Stimulated activated CD4-positive, alpha-beta T cell treated with anti-CD3 and anti-CD28 coated beads, TNF-alpha, amount 100 ng/mL, for 4 hours (primary cell): ENCODE results near the gene UBE3C.

ENCODE experiments used
- DNase-seq, 3 experiments: peaks; one replicate each; pipeline ENCODE4 v3.0.0-alpha.2; 2020; ENCODE audit warnings: low read depth in 3 of 3

Gene UBE3C

DNA sequence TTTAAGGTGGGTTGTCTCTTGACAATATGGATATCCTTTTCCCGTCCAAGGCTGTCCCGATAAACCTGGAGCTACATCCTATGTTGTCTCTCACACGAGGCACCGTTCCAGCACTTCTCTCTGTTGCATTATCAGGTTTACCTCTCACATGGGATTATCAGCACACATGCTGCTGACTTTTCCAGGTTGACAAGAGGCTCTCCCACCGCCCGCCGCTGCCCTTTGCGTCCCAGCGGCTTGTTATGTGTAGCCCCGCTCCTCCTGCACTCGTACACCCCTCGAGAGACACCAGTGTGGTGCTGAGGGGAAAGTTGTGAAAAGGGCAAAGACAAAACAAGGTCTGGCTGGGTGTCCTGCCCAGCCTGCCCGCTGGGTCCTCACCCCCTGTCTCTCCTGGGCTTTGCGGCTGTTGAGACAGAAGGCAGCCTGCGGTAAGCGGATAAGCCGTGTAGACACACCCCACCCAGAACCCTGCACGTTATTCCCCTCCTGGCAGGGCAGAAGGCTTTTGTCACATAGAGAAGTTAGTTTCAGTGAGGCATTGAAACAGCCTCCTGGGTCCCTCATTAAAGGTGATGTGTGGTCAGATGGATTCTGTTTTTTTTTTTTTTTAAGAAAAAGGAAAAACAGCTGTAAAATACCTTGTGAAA is 38.7 kb downstream of the UBE3C start:
- DNase-seq, result no peak

GRCh38 chr7:157177983-157178381 is 39.3 kb downstream of the UBE3C start:
- no peak for DNase-seq

DNA sequence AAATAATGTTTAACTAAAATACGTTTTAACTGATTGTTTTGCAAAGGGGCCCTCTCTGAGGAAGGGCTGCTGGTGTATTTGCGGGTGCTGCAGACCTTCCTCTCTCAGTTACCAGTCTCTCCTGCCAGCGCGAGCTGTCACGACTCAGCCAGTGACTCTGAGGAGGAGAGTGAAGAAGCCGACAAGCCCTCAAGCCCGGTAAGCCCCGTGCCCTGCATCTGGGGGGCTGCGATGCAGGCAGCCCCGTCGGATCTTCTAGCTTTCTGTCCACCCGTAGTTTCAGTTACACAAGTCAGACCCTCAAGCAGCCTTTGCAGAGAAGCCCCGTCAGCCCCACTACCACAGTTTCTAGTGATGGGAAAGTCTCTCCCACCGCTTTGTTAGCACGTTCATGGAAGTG is 45.1 kb downstream of the UBE3C start:
- no peak for DNase-seq

- no peak for DNase-seq
These were observed 49.5 kb downstream of the UBE3C start for GRCh38 chr7:157188091-157188665.

GRCh38 chr7:157189405-157189804 is 50.7 kb downstream of the UBE3C start:
- DNase-seq, result no peak

DNA sequence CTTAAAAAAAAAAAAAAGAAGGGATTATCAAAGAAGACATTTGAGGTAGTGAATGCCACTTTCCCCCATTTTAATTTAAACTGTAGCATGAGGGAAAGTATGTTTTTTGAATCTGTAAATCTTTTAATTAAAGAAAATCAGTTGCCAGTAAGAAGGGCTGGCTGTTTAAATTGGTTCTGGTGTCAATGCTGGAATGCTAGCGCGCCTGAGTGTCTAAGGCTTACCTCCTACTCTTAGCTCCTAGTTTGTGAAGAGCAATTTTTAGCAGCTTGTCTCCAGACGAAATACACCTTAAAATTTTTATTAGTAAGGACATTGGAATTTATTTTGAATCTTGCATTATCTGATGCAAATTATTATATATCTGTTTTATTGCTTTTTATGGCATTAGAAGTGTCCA is 54.1 kb downstream of the UBE3C start:
- DNase-seq, result no peak

DNA sequence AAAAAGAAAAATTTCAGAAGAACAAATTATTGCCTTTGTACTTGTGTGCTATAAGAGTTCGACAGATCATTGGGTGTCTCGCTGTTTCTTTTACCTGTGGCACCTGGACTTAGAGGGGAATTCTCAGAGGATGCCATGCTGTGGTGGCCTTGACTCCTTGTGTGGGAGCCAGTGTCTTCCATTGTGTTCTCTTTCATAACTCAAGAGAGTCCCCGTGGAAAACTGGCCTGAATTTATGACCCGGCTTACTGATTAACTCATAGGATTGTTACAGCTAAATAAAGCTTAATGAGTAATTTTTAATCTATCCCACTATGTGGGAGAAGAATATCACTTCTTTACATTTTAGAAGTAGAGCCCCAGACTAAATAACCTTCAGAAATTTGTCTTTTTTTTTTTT is 54.5 kb downstream of the UBE3C start:
- no peak for DNase-seq

GRCh38 chr7:157194948-157195347 is 56.2 kb downstream of the UBE3C start:
- no peak for DNase-seq

GRCh38 chr7:157195868-157196267 is 57.1 kb downstream of the UBE3C start:
- no peak for DNase-seq

DNA sequence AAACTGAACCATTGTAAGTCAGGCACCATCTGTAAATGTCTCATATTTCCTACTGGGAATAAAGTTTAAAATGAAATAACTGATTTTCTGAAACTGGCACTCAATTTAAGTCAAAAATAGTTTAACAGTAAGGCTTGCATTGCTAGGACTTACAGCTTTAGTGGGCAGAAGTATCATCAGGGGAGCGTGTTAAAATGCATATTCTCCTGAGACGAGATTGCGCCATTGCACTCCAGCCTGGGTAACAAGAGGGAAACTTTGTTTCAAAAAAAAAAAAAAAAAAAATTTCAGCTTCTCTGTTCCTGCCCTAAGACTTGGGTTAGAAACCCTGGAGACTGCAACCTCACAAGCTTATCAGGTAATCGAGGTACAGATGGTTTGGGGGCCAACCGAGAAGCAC is 65.4 kb downstream of the UBE3C start:
- DNase-seq, result no peak

GRCh38 chr7:157205438-157205837 is 66.7 kb downstream of the UBE3C start:
- no peak for DNase-seq

DNA sequence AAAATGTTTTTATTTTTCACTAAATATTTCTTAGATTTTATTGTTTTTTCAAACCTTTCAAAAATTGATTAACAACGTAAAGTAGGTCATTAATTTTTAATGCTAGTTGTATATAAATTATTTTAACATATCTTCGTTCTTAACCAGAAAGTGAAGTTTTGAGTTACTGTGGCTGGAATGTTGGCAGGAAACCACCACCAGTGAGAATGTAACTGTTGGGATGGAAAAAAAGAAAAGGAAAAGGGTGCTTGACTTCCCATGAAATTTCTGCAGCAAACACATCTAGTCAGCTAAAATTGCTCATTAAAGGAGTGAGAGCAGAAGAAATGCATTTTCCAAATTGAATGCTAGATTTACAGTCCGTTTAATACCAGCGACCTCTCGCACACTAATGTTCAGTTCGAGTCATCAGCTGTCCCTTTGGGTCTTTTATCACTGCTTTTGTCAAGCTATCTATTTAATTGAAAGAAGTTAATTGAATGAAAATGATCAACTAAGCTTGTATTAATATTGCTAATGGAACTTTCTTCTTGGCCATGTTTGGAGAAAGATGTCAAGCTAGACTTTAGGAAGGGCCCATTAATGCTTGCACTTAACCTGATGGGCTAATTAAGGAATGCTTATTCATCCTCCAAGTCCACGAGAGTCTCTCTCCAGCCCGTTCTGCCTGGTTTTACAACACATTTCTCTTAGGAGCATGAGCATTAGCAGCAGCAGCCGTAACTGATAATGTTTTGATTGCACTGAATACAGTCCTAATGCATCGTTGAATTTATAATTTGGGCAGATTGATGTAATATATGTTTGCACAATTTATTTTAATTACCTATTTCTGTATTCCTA is 70.1 kb downstream of the UBE3C start:
- DNase-seq, result no peak

DNA sequence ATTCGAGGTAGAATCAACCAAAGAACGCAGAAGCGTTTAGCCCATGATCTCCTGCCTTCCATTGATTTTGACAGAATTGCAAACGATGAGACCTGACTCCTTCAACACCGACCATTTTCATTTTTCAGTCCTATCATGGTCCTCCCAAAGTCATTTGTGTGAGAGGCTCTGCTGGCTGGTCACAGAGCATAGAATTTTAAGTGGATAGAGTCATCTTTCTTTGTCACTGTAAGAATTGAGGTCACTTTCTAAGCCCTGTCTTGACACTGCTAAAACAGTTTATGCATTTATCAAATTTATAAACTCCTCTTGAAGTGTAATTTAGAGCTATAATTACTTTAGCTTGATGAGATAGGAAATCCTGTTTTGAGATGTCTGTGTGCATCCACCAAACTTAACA is 72.0 kb downstream of the UBE3C start:
- no peak for DNase-seq

DNA sequence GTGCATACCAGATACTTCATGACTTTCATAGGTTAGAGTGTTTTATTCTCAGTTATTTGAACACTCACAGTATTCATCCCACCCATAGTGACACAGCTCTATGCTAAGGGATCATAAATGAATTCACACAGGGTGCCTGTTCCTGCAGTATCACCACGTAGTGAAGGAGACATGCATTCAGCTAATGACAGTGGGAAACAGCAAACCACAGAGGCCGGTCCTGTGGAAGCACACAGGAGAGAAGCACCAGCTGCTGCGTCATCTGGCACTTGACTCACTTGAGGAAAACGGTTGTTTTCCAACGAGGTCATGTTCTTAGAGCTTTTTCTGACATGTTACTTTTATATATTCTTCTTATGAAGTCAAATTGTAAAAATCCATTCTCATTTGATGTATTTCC is 73.0 kb downstream of the UBE3C start:
- DNase-seq, result no peak

DNA sequence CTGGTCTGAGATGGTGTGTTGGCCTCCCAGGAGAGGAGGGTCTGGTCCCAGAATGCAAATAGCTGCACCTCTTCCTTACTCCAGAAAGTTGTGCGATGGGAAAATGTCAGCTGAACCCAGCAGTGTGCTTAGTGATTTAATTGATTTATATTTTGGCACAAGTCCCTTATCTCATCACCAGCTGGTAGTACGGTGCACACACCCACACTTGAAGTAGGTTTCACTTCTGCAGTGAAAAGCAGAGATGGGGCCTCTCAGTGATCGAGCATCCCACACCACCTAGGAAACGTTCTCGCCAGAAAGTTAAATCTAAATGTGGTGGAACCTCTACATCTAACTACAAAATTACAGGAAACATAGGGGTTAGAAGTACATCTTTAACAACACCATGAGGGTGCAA is 80.4 kb downstream of the UBE3C start:
- DNase-seq, result no peak

DNA sequence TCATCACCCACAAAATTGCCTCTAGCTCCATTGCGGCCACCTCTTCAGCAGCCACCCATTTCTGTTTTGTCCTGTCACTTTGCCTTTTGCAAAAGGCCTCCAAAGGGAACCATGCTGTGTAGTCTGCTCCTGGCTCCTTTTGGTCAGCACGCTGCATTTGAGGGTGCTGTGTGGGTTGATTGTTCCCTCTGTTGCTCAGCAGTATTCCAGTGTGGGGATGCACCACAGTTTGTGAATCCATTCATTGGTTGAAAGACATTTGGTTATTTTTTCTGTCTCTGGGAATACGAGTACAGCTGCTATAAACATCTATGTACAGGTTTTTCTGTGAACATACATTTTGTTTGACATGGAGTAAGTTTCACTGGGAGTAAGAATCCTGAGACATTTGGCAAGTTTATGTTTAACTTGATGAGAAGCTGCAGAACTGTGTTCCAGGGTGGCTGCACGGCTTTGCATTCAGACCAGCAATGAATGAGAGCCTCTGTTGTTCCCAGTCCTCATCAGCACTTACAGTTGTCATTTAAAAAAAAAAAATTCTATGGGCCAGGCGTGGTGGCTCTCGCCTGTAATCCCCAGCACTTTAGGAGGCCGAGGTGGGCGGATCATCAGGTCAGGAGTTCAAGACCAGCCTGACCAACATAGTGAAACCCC is 82.3 kb downstream of the UBE3C start:
- DNase-seq, result no peak

- no peak for DNase-seq
These were observed 84.0 kb downstream of the UBE3C start for GRCh38 chr7:157222687-157223086.

DNA sequence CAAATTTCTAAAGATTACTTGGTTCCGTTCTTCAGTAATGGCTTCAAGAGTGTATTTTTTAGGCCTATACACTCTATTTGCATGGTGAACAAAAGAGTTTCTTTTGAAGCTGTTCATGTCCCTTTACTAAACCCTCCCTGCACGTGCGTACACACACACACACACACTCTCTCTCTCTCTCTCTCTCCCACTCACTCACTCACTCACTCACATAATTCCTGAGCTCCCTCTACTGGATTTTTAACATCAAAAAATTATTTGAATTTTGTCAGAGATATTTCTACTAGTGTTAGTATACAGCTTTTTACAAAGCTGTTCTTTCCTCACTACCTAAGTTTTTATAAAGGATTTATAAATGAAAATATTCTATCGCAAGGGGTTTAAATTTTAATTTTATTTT is 85.9 kb downstream of the UBE3C start:
- DNase-seq, result no peak

DNA sequence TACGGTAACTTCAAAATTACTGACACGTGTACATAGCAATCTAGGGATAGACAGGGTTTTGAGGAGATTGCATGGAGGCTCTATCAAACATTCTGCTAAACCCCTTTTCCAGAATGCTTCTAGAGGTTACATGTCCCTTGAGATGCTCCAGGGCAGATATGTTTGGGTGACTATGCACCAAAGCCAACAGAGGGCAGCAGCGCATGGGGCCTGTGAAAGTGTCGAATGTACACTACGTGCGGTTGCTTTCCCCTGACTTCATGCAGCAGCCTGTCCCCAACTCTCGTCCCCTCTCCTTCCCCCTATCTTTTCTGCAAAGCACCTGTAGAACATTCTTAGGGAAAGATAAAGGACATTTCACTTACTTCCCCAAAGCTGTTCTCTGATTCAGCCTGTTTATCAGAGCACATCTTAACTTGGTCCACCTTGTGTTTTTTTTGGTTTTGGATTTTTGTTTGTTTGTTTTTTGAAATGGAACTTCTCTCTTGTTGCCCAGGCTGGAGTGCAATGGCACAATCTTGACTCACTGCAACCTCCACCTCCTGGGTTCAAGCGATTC is 90.2 kb downstream of the UBE3C start:
- no peak for DNase-seq

- DNase-seq, result no peak
These were observed 95.0 kb downstream of the UBE3C start for GRCh38 chr7:157233677-157234076.

DNA sequence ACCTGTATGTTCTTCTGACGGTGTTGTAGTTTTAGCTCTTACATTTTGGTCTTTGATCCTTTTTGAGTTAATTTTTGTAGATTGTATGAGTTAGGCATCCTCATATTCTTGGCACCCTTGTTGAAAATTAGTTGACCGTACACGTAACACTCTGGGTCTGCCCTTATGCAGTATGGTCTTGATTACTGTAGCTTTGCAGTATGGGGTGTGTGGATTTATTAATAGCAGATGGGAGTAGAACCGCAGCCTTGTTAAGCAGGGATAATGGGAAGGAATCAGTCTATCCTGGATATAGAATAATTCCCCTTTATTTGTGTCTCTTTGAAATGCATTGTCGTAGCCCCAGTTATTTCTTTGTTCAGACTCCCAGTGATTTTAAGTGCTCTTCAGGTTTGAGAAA is 95.5 kb downstream of the UBE3C start:
- no peak for DNase-seq
